ENCODE results near the gene SRRD.

GRCh38 chr22:26477341-26477731 is 6.3 kb upstream of the SRRD start:
- TF ChIP-seq ATF6 (CRISPR knock-in tag; IDR thresholded peaks at IDR 0.05), result no peak
- no peak for TF ChIP-seq TEAD4 (CRISPR knock-in tag; IDR thresholded peaks at IDR 0.05)
- TF ChIP-seq CTCF (IDR thresholded peaks at IDR 0.05), result no peak
